ENCODE results near the gene CCDC57. TPM values are rescaled to one million over a fixed set of nuclear protein-coding genes. Genes with fewer than 3 reads are reported as not detected.

CCDC57 gene, protein sequence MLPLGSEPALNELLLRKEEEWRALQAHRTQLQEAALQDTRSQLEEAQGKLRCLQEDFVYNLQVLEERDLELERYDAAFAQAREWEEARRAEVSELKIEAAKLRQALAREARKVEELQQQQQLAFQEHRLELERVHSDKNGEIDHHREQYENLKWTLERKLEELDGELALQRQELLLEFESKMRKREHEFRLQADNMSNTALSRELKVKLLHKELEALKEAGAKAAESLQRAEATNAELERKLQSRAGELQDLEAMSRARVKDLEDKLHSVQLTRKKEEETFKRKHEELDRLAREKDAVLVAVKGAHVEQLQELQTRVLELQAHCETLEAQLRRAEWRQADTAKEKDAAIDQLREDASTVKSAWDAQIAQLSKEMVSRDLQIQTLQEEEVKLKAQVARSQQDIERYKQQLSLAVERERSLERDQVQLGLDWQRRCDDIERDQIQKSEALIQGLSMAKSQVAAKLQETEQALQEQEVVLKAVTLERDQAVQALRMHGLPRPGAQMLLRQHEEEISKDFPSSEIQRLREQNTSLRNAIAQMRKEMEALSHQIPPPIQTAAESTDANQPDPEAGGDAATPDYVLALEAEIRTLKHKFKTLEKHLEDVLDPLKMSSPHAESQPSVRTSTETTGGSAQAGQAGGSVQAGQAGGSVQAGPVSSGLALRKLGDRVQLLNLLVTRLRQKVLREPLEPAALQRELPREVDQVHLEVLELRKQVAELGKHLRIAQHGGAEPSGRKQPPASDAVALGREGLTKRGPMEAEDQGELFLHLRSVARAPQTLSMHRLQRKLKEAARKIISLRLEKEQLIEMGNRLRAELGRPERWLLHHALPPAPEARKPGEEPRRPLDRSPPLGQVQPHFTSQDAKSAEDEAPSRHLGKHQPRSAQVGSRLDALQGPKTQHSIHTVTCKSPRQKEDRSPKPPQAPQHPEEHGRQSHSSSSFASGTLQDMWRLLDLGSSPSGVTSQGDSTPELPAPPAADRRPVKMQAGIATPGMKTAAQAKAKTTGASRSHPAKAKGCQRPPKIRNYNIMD
- total RNA-seq: 16.2 and 18.8 TPM in 2 replicates

DNA sequence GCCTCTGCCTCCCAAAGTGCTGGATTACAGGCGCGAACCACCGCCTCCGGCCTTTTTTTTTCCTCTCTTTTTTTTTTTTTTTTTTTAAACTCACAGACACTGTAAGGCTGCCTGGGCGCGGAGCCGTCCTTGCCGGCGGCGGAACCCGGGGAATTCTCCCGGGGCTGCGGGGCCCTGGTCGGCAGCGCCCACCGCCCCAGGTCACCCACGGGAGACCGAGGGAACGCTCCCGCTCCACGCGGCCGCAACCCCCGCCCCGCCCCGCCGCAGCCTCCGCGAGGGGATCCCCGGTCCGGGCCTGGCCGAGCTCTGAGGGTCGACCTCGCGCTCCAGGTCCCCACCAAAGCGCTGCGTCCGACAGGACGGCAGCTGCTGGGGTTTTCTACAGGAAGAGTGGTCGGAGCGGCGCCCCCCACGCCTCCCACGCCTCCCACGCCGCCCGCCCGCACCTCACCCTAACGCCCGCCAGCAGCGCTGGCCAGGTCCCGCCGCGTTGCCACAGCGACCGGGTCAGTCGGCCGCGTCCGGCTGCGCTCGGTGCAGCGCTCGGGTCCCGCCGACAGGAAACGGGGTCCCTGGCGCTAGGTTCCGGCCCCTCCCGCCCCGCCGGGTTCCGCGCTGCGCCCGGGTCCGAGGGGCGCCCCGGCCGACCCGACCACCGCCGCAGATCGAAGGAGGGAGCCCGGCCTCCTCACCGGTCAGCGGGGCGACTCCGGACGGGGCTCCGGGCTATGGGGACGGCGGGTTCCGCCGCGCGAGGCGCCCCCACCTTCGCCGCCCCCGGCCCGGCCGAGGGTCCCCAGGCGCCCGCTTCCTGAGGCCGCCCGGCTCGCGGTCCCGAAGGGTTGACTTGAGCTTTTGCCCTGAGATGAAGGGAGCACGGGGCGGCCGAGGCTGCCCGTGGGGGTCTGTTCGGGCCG, at the start of gene CCDC57:
CCDC57 (minus strand) TSS at position 512 of the 920 bp plus-strand sequence. CDS start 10,898 bp downstream, outside the sequence.

DNA sequence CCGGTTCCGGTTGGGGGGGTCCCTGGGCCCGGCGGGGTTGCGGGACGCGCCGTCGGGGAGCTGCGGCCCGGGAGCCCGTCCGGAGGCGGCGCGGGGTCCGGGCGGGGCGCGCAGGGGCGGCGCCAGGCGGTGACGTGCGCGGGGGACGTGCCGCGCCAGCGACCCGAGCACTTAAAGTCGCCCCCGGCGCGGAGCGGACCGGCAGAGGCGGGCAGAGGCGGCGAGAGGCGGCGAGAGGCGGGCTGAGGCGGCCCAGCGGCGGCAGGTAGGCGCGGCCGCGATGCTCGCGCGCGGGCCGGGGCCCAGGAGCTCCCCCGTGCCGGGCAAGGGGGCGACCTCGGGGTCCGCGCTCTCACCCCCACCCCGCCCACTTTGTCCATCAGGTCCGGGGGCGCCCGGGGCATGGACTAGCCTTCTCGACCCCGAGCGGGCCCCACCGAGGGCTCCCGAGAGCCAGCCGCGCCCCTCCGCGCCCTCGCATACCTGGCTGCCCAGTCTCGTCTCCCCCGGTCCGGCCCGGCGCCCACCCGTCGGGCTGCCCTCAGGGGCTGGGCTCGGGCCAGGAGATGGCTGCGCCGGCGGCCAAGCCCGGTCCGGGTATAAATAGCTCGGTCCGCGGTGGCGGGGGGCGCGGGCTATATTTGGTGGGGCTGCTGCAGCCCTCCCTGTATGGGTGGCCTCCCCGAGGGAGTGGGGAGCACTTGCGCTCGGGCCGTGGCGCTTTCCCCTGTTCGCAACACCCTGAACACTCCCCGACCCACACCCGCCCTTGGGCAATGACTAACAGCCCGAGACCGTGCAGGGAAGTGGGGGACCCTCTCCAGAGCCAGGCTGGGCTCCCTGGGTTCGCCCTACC, 16.4 kb upstream of the CCDC57 start, which contains the start of gene SLC16A3:
SLC16A3 (plus strand) TSS at position 201 of the 856 bp plus-strand sequence. CDS start 6,967 bp downstream, outside the sequence.

DNA sequence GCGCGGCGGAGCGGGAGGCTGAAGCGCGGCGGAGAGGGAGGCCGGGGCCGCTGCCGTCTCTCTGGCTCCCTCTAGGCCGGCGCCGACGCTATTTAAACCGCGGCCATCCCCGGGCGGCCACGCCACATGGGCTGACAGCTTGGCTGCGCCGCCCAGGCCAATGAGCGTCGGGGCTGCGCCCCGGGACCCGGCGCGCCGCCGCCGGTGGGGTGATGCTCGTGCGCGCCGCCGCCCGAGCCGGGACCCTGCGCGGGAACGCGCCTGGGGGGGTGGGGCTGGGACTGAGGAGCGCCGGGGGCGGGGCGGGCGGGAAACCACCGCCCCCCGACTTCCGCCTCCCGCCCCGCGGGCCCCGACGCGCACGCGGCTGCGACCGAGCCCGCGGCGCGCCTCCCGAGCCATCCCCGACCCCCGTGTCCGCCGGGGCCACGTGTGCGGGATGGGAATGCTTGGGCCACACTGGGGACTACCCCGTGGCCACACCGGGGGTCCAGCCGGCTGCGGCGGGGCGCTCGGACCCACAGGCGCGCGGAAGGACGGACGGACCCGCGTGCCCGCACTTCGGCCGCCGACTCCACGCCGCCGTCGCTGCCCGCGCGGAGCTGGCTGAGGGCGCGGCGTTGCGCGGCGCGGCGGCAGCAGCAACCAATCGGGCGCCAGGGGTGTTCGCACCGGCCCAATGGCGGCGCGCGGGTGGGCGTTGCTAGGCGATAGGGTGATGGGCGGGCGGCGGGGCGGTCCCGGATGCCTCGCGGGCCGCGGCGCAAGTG, 114.3 kb downstream of the CCDC57 start, which contains the start of gene FASN:
FASN (minus strand) TSS at position 68 of the 770 bp plus-strand sequence. CDS start 1,791 bp downstream, outside the sequence.

DNA sequence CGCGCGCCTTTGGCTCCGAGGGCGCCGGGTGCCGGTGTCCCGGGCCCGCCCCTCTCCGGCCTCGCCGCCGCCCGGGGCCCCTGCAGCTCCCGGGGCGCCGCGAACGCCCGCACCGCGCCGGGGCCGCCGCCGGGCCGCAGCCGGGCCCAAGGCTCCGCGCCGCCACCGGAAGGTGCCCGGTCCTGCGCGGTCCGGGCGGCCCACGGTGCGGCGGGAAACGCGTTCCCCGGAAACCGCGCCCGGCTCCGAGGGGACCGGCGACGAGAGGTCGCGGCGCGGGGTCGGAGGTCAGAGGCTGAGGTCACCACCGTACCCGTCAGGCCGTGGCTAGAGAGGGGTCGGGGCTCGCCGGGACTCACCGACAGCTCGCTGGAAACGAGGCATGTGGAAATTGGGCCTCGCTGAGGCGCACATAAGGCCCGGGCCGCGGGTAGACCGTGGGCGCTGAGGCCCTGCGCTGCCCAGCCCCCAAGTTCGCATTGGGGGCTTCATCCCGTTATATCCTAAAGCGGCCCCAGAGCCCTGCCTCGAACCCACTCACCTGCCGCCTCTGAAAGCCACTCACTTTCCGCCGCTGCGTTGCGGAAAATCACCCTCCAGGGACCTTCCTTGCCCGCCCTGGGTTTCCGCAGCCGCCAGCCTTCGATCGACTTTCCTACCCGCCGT, 146.9 kb downstream of the CCDC57 start, which contains the start of gene DUS1L:
DUS1L (minus strand) TSS at position 167 of the 666 bp plus-strand sequence. CDS start 745 bp downstream, outside the sequence.

DNA sequence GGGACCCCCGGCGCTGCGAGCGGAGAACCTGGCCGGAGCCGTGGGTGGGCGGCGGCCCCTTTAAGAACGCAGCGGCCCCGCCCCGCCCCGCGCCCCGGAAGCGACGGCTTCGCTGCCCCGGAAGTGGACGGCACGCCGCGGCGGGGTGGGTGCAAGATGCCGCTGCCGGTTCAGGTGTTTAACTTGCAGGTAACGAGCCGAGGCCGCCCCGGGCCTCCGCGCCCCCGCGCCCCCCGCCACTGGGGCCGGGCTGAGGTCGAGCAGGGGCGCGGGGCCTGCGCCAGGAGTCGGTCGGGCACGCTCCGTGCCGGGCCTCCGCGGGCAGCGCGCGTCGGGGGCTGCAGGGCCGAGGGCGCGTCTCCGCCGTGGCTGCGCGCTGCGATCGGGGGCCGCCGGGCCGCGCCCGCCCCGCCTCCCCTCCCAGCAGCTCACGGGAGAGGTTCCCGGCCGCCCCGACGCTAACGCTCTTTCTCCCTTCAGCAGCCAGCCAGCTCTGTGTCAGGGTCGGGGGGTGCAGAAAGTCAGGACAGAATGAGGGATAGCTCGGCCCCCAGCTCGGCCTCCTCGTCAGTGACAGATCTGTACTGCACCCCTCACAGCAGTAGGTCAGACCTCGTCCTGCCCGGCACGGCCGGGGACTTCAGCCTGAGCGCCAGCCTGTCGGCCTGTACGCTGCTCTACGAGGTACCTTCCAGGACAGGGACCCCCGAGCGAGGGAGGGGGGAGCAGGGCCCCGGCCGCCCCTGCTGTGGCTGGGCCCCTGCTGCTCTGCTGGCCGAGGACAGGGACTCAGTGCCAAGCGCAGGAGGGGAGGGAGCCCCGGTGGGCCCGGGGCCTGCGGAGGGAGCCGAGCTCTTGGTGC, 160.6 kb downstream of the CCDC57 start, which contains the start of the genes GPS1 and RFNG:
GPS1 (plus strand) TSS at position 123 of the 862 bp plus-strand sequence; CDS start at position 157, 34 bp downstream.
RFNG (minus strand) TSS at position 36 of the 862 bp plus-strand sequence. CDS start 45 bp downstream, outside the sequence.

Other genes starting within 250 kb of the CCDC57 start
- 15.8 and 19.1 TPM in 2 replicates for gene ASPSCR1, start 235.2 kb downstream of the CCDC57 start, total RNA-seq
- gene CENPX, start 190.0 kb downstream of the CCDC57 start, total RNA-seq: 46.4 and 49.8 TPM in 2 replicates
- gene LRRC45, start 189.5 kb downstream of the CCDC57 start, total RNA-seq: 17.4 and 20.7 TPM in 2 replicates
- gene RAC3, start 181.2 kb downstream of the CCDC57 start, total RNA-seq: 21.4 and 23.1 TPM in 2 replicates
- gene DCXR, start 175.1 kb downstream of the CCDC57 start, total RNA-seq: 44.3 and 54.9 TPM in 2 replicates
- gene RFNG, start 161.0 kb downstream of the CCDC57 start, total RNA-seq: 22.6 and 23.7 TPM in 2 replicates
- gene GPS1, start 160.9 kb downstream of the CCDC57 start, total RNA-seq: 82.2 and 98.8 TPM in 2 replicates
- 59.5 and 62.2 TPM in 2 replicates for gene DUS1L, start 147.0 kb downstream of the CCDC57 start, total RNA-seq
- gene FASN, start 114.6 kb downstream of the CCDC57 start, total RNA-seq: 141 and 288 TPM in 2 replicates
- 87.4 and 113 TPM in 2 replicates for gene SLC16A3, start 16.2 kb upstream of the CCDC57 start, total RNA-seq
- 62.0 and 76.5 TPM in 2 replicates for gene CSNK1D, start 60.9 kb upstream of the CCDC57 start, total RNA-seq
- gene CD7, start 104.8 kb upstream of the CCDC57 start, total RNA-seq: not detected in 2 replicates
- gene SECTM1, start 120.9 kb upstream of the CCDC57 start, total RNA-seq: 2.8 and 3.7 TPM in 2 replicates
- gene TEX19, start 146.4 kb upstream of the CCDC57 start, total RNA-seq: 0.07 TPM in 1 of 2 replicates, not detected in the other
- not detected in 2 replicates for gene UTS2R, start 158.9 kb upstream of the CCDC57 start, total RNA-seq
- gene HEXD, start 205.5 kb upstream of the CCDC57 start, total RNA-seq: 11.7 and 13.0 TPM in 2 replicates
- gene OGFOD3, start 205.7 kb upstream of the CCDC57 start, total RNA-seq: 27.1 and 28.6 TPM in 2 replicates
- 41.0 and 50.7 TPM in 2 replicates for gene CYBC1, start 237.9 kb upstream of the CCDC57 start, total RNA-seq
- gene NARF, start 245.9 kb upstream of the CCDC57 start, total RNA-seq: 74.0 and 97.5 TPM in 2 replicates

Measured in thoracic aorta endothelial cell (primary cell).